ACC112 (cell line): ENCODE data around the gene GALC.

ENCODE experiments used
- H2AFZ ChIP-seq: fragments of 200-600 bp; sonication (generic); one replicate; pipeline ENCODE4 v1.6.0; 2017; ENCODE audit warnings: antibody characterized with exemption, low read length; ENCODE audit not compliant: unreplicated experiment
- H3K27ac ChIP-seq: fragments of 200-600 bp; sonication (generic); 2 replicates; pipeline ENCODE4 v1.5.1; 2014; ENCODE audit warnings: low read depth, mild to moderate bottlenecking, antibody characterized with exemption, low read length, moderate library complexity
- H3K27me3 ChIP-seq: fragments of 200-600 bp; sonication (generic); 2 replicates; pipeline ENCODE4 v1.6.1; 2014; ENCODE audit warnings: mild to moderate bottlenecking, antibody characterized with exemption, low read length, moderate library complexity, mixed read lengths; ENCODE audit not compliant: insufficient read depth
- H3K36me3 ChIP-seq: fragments of 200-600 bp; sonication (generic); 2 replicates; pipeline ENCODE4 v1.6.1; 2016; ENCODE audit warnings: mild to moderate bottlenecking, antibody characterized with exemption, low read length, moderate library complexity, mixed read lengths; ENCODE audit not compliant: insufficient read depth
- H3K4me1 ChIP-seq: fragments of 200-600 bp; sonication (generic); one replicate; pipeline ENCODE4 v1.6.1; 2016; ENCODE audit warnings: low read length, mixed read lengths; ENCODE audit not compliant: insufficient read depth, unreplicated experiment, control insufficient read depth
- H3K4me3 ChIP-seq: fragments of 200-600 bp; sonication (generic); 2 replicates; pipeline ENCODE4 v1.5.1; 2014; ENCODE audit warnings: mild to moderate bottlenecking, low read depth, low read length
- H3K79me2 ChIP-seq: fragments of 200-600 bp; sonication (generic); one replicate; pipeline ENCODE4 v1.6.0; 2016; ENCODE audit warnings: low read length; ENCODE audit not compliant: control insufficient read depth, unreplicated experiment, insufficient read depth

GALC gene

GRCh38 chr14:88007608-88008007 is 14.6 kb upstream of the GALC start:
- Histone ChIP-seq H3K36me3 (no peaks in the 10 kb centered on the region), H3K4me3 (no peak overlapping the region), H3K27me3 (0 out of 2 replicates have a peak, but pooled peaks cover 3% of the 10 kb centered on the region), H3K27ac (no peak overlapping the region), H2AFZ (no peak overlapping the region), H3K79me2 (no peaks in the 10 kb centered on the region), H3K4me1 (no peaks in the 10 kb centered on the region)

DNA sequence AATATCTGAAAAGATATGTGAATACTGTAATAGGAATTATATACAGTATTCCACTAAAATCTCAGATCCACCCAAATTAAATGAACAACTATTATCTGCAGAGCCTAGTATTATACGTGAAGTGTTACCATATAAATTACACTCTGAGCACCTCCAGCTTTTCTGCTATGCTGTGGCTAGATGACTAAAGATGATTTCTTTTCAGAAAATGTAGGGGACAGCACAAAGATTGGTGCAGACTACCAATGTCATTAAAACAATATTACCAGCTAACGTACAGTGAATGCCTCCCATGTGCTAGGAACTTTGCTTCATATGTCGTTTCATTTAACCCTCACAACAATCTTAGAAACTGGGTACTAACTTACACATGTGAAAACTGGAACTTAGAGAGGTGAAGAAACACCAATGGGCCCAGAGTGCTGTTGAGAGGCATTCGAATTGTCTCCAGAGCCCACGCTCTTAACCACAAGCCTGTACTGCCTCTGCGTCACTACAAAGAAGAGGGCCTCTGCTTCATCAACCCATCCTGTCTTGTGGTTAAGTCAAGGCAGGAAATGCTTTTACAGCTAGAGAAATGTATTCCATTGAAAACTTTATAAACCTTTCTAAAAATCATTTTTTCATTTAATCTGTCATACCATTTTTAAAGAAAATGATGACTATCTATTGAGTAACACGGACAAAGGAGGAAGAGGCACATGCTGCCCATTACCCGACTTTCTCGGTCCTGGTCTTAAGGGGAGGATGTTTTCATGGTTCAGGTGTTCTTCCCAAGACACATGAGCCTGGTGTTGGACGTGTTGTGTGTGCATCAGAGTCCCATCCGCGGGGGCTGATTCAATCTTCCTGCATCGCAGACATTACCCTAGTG is 13.2 kb upstream of the GALC start:
- Histone ChIP-seq H3K4me3 (no peak overlapping the region), H3K36me3 (no peaks in the 10 kb centered on the region), H3K79me2 (no peaks in the 10 kb centered on the region), H3K27me3 (0 out of 2 replicates have a peak, but pooled peaks cover 3% of the 10 kb centered on the region), H2AFZ (no peak overlapping the region), H3K4me1 (no peaks in the 10 kb centered on the region), H3K27ac (no peak overlapping the region)

- Histone ChIP-seq H3K36me3 (no peaks in the 10 kb centered on the region), H3K4me1 (no peaks in the 10 kb centered on the region), H3K27ac (no peak within 1 kb of the TSS), H2AFZ (no peak within 1 kb of the TSS), H3K4me3 (no peak within 1 kb of the TSS), H3K27me3 (peaks cover 11% of the 10 kb centered on the region), H3K79me2 (no peaks in the 10 kb centered on the region)
Measured at GRCh38 chr14:88005050-88005481, 12.1 kb upstream of the GALC start, which contains the start of gene GPR65. Gene GPR65 (plus strand): TSS chr14:88005135. CDS start chr14:88010848, 5,713 bp downstream.

DNA sequence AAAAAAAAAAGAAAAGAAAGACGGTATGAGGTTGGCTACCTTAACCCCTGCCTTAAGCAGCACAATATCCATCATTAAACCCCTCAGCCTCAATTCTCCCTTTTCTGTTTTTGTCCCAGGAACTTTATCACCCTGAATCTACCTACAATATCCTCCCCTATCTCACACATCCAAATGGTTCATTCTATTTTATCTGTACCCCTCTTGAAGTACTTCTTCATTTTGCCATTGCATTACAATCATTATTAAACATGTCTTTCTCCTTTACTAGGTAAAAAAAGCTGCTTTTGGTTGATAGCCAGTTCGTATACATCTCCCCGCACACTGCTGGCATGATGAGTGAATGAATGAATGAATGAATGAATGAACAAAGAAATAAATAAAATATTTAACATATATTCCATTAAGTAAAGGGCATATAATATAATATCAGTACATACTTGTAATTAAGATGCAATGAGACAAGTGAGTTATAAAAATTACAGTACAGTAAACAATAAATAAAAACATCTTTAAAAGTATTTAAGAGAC is 11.6 kb upstream of the GALC start:
- no peak overlapping the region for H2AFZ ChIP-seq
- H3K27ac ChIP-seq: no peak overlapping the region

GRCh38 chr14:88003425-88003824 is 10.4 kb upstream of the GALC start:
- Histone ChIP-seq H3K27me3 (peaks cover 26% of the 10 kb centered on the region), H3K4me1 (no peaks in the 10 kb centered on the region), H3K27ac (no peak overlapping the region), H3K79me2 (no peaks in the 10 kb centered on the region), H2AFZ (no peak overlapping the region), H3K4me3 (no peak overlapping the region), H3K36me3 (no peaks in the 10 kb centered on the region)

More for the DNA sequence above, 11.6 kb upstream of the GALC start:
- Histone ChIP-seq H3K4me3 (no peak overlapping the region), H3K36me3 (no peaks in the 10 kb centered on the region), H3K27me3 (peaks cover 16% of the 10 kb centered on the region), H3K4me1 (no peaks in the 10 kb centered on the region), H3K79me2 (no peaks in the 10 kb centered on the region)

DNA sequence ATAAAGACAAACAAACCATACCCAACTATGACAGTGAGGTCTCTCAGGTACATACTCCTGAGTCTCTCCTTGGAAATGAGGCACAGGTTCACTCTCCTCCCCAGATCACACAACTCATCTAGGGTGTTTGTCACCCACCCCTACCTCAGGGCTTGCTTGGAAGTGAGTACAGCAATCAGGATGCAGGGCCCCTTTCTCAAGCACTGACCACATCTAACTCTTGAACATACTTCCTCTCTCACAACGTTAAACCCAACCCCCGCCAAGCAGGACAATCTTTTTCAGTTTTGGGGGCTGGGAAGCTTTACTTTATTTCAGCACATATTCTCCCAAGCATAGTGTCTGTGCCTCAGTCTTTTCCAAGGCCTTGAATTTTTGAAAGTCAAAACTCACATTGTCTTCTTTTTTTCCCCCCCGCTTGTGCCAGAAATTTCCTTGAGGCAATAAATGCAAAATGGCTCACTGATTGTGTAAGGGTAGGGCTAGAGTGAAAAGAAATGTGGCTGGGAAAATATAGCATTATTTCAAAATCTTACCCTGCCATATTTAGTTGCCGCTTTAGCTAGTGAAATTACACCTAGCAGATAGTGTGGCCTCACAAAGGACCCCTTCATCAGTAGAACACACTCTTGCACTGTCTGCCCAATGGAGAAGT is 9.6 kb upstream of the GALC start:
- H3K27me3 ChIP-seq: peaks cover 26% of the 10 kb centered on the region
- H3K27ac ChIP-seq: no peak overlapping the region
- H3K79me2 ChIP-seq: no peaks in the 10 kb centered on the region
- no peaks in the 10 kb centered on the region for H3K36me3 ChIP-seq
- H3K4me1 ChIP-seq: no peaks in the 10 kb centered on the region
- no peak overlapping the region for H3K4me3 ChIP-seq
- no peak overlapping the region for H2AFZ ChIP-seq

- Histone ChIP-seq H3K4me1 (no peaks in the 10 kb centered on the region), H3K4me3 (no peak overlapping the region), H3K79me2 (no peaks in the 10 kb centered on the region), H2AFZ (no peak overlapping the region), H3K27ac (no peak overlapping the region), H3K36me3 (no peaks in the 10 kb centered on the region), H3K27me3 (peaks cover 26% of the 10 kb centered on the region)
Measured at GRCh38 chr14:87999277-87999676, 6.3 kb upstream of the GALC start.

GRCh38 chr14:87998482-87998881 is 5.5 kb upstream of the GALC start:
- Histone ChIP-seq H3K36me3 (no peaks in the 10 kb centered on the region), H3K27ac (no peak overlapping the region), H3K27me3 (peaks cover 26% of the 10 kb centered on the region), H3K79me2 (no peaks in the 10 kb centered on the region), H2AFZ (no peak overlapping the region), H3K4me3 (no peak overlapping the region), H3K4me1 (peaks cover 5% of the 10 kb centered on the region)

DNA sequence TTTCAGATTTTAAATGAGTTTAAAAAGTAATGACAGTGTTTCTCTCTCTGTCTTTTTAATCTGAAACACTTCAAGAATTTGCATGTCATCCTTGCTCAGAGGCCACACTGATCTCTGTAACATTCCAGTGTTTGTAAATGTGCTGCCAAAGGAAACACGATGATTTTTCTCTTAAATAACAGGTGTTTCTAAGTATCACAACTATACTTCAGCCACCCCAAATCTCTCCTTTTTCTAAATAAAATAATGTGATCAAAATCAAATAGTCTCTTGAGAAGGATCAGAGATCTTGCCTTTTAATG is 3.3 kb upstream of the GALC start:
- no peak overlapping the region for H3K4me3 ChIP-seq
- no peak overlapping the region for H2AFZ ChIP-seq
- peaks cover 8% of the 10 kb centered on the region for H3K4me1 ChIP-seq
- peaks cover 23% of the 10 kb centered on the region for H3K27me3 ChIP-seq
- H3K79me2 ChIP-seq: no peaks in the 10 kb centered on the region
- H3K27ac ChIP-seq: no peak overlapping the region
- no peaks in the 10 kb centered on the region for H3K36me3 ChIP-seq

- Histone ChIP-seq H3K4me3 (no peak overlapping the region), H2AFZ (no peak overlapping the region), H3K27me3 (peaks cover 19% of the 10 kb centered on the region), H3K27ac (no peak overlapping the region), H3K4me1 (peaks cover 8% of the 10 kb centered on the region), H3K79me2 (no peaks in the 10 kb centered on the region), H3K36me3 (no peaks in the 10 kb centered on the region)
Measured at GRCh38 chr14:87995500-87996290, 2.7 kb upstream of the GALC start.
